Activated naive CD4-positive, alpha-beta T cell treated with Interleukin-2 at 50 U/mL for 16 hours (primary cell): ENCODE data around the gene PIGQ.
A peak's percentile ranks its signal among the peaks of the same experiment; 100 is the strongest.

Experiments
- DNase-seq: peaks from one replicate; pipeline ENCODE4 v3.0.0-alpha.2; 2020

PIGQ gene

DNA sequence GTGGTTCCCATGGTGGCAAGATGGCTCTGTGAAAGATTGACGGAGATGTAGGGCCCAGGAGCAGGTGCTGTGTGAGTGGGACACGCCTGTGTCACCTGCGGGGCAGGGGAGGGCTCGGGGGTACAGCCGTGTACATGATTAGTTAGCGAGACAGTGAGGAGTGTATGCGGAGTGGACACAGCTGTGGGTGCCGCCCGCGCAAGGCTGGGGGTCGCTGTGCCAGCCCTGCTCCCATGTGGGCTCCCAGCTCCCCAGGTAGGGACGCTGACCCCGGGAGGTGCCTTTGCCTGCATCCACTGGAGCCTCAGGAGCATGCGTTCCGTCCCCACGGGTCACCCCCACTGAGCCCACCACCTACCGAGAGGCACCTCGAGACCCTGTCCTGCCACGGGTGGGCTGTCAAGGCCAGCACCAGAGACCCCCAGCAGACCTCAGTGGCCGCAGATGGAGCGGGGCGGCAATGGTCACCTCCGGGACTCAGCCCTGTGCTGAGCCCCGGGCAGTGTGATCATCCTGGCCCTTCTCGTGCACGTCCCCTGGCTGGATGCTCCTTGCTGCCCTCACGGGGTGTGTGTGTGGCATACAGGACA, 34.8 kb upstream of the PIGQ start:
- no peak for DNase-seq

DNA sequence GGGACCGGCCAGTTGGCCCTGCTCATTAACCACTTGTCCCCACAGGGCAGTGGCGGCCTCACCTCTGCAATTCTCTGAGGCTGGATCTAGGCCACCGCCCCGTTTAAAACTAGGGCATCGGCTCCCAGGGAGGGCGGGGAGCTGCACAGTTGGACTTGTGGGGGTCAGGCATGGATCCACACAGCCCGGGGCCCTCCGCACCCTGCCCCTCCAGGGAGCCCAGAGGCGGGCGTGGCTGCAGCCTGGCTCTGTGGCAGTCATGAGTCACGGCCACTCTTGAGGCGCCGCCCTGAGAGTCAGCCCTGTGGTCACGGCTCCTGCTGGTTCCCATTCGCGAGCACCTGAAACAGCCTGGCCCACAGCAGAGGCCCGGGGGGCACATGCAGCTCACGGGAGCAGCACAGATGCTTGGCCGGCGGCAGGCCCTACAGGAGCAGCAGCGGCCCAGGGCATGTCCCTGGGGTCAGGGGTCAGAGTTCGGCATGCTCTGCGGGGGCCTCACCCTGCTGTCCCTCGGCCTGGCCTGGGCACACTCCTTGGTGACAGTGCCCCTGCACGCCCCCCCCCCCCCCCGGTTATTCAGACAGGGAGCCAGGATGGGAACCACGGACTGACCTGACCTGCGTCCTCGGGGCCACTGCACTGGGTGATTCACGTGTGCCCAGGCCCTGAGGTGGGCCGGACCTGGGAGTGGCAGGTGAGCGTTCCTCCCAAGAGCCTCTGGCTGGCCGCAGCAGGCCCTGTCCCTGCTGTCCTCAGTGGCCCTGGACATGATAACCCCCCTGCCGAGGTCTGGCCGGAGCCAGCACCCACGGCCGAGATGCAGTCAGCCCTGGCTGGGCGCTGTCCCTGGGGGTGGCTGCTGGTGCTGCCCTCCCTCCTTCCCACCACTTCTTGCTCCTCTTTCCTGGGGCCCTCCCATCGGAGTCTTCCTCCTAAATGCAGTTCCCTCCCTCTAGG, 34.0 kb upstream of the PIGQ start:
- no peak for DNase-seq

DNA sequence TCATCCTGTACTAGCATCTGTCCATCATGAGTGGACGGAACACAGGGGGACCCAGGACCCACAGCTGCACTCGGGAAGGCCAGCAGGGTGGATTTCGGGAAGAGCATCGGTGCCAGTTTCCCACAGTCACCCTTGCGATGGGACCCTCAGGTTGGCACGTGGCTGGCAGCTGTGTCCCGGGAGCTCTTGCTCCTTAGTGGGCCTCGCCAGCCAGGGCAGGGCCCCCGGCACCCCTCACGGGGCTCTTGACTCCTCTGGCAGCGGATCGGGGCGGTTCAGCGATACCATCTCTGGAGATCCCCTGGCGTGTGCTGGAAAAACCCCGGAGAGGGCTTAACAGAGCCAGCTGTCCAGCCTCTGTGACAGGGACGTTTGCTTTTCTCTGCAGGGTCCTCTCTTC, 33.0 kb upstream of the PIGQ start:
- no peak for DNase-seq

DNA sequence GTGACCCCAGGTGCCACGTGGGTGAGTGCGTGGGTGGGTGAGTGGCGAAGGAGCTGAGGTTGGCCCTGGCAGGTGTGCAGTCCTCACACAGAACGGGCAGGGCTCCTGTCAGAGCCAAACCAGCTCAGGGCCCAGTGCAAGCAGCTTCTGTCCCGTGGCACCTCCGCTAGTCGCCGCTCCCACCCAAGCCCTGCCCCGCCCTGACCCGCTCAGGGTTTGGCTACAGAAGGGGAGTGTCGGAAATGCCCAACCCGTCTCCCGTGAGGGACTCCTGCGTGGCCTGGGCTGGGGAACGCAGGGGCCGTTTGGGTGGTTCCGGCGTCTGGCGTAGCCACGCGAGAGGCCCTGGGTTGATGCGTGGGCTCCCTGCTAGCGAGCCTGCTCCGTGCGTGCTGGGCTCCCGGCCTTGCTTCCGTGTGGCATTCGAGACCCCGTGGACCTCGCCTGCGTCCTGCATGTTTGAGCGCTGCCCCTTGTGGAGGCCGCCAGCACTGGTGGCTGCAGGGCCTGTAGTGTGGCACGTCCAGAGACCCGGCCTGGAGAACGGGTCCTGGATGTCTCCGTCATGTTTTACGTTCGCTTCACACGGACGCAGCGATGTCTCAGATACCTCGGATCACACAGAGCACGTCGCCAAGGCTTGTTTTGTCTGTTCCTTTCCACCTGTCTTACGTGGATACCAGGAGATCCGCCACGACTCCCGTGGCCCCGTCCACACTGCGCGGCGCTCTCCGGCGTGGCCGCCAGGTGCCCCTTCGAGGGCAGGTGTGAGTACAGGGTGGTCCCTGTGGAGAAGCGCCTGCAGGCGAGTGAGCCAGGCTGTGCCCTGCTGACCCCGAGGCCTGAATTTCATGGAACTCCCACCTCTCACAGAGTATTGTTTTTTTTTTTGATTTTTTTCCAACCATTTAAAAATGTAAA, 32.1 kb upstream of the PIGQ start:
- no peak for DNase-seq

DNA sequence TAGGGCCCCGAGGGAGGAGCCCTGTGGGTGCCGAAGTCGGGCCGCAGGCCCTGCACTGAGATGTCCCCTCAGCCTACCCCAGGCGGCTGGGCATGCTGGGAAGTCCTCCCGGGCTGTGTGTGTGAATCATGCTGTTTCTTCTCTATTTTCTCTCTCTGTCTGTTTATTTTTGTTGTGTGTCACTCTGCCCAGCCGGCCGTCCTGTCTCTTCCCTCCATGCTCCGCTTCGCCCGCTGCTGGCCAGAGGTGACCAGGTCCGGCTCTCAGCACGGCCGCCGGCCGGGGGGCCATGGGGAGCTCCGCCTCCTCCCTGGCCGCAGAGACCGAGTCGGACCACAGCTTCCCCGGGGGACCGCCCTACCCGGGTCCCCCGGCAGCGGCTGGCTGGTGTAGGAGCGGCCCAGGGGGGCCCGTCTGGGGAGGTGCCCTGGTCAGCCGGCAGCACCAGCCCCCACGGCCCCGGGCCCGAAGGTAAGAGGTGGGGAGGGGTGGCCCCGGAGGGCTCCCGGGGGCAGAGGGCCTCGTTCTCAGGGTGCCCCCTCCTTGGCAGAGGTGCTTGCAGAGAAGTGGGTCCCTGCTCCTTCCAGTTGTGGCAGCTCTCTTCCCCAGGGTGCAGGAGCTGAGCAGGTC, 29.8 kb upstream of the PIGQ start:
- no peak for DNase-seq

DNA sequence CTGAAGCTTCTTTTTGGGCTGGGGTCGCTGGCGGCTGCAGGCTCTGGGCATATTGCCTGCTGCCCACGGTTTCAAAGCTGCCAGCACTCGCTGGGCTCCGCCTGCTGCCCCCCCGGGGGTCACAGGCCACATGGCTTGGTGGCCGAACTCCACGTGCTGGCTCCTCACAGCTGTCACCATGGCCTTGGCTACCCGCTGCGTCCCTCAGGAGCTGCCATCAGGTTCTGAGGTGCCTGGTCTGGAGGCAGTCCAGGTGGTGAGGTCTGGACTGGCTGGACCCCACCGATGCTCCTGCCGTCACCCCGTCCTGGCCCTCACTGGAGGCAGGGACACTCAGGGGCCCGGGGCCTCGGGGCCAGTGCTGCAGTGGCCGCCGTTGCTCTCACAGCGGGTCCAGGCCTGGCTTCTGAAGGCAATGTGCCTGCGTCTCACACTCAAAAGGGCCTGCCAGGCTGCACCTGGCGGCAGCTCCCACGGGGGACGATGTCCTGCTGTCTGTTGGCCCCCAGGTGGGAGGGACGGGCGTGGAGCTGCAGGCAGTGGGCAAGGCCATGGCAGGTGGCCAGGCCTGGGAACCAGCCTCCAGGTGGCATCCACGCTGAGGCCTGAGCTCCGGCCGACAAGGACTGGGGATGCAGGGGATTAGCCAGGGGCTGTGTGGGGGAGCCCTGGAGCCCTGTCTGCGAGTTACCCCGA, 29.0 kb upstream of the PIGQ start:
- no peak for DNase-seq

DNA sequence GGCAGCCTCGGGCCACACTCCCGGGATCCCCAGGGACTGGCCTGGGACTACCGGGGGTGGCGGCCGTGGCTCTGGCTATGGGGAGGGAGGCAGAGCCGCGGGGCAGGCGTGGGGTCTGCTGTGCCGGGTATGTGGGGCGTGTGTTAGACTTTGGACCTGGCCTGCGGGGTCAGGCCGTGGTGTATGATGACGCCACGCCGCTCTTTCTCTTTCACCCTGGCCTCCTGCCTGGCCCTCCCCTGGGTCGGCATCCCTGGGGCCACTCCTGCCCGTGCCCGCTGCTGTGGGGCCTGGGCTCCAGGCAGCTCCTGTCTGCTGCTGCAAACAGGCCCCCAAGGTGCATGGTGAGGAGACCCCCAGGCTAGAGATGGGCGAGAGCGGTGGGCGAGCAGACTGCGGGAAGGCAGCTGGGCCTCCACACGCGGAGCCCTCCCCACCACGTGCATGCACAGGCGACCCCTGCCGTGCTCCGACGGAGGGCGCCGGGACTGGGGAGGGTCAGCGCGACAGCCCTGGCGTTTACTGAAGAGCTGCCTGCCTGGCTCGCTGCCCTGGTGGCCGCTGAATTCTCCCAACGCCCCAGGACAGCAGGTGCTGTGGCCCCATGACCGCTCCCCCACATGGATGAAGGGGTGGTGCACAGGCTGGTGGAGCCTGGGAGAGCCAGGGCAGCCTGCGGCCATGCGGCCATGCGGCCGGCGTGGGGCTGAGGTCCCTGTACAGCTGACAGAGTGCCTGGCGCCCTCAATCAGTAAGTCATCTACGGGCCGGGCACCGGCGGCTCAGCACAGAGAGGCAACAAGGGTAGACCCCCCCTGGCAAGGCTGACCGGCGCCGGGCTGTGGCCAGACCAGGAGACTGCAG, 26.2 kb upstream of the PIGQ start:
- DNase-seq = no peak

DNA sequence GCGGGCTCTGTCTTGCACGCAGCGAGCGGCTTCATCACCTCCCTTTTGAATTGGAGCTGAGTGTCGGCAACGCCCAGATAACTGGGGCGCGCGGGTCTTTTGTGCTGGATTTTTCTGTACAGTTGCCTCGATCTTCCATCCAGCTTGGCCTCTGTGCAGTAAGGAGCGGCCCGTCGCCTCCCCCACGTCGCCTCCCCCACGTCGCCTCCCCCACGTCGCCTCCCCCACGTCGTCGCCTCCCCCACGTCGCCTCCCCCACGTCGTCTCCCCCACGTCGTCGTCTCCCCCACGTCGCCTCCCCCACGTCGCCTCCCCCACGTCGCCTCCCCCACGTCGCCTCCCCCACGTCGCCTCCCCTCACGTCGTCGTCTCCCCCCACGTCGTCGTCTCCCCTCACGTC, 25.3 kb upstream of the PIGQ start:
- DNase-seq = no peak

DNA sequence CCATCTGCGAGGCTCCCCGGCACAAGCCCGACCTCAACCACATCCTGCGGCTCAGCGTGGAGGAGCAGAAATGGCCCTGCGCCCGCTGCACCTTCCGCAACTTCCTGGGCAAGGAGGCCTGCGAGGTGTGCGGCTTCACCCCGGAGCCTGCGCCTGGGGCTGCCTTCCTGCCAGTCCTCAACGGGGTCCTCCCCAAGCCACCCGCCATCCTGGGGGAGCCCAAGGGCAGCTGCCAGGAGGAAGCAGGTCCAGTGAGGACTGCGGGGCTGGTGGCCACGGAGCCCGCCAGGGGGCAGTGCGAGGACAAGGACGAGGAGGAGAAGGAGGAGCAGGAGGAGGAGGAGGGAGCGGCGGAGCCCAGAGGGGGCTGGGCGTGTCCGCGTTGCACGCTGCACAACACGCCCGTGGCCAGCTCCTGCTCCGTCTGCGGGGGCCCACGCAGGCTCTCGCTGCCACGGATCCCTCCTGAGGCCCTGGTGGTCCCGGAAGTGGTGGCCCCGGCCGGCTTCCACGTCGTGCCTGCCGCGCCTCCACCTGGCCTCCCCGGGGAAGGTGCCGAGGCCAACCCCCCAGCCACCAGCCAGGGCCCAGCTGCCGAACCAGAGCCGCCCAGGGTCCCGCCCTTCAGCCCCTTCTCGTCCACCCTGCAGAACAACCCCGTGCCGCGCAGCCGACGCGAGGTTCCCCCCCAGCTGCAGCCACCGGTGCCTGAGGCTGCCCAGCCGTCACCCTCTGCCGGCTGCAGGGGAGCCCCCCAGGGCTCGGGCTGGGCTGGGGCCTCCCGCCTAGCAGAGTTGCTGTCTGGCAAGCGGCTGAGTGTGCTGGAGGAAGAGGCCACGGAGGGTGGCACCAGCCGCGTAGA, 22.6 kb upstream of the PIGQ start:
- DNase-seq = peak; percentile 46

DNA sequence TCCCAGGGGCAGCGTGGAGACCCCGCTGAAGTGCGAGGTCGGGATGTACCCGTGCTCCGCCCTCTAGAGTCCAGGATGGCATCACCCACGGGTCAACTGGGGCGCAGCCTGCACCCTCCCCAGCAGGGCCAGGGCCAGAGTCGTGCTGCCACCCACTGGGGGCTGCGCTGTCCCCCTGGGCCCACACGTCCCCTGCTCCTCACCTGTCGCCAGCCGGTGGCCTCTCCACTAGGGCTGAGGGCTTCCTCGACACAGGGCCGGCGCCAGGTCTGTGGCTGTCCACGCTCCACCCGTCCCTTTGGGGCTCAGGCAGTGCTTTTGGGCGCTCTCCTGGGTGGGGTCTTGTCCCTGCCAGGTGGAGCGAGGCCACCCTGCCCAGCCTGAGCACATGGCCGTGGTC, 21.2 kb upstream of the PIGQ start:
- DNase-seq = no peak

DNA sequence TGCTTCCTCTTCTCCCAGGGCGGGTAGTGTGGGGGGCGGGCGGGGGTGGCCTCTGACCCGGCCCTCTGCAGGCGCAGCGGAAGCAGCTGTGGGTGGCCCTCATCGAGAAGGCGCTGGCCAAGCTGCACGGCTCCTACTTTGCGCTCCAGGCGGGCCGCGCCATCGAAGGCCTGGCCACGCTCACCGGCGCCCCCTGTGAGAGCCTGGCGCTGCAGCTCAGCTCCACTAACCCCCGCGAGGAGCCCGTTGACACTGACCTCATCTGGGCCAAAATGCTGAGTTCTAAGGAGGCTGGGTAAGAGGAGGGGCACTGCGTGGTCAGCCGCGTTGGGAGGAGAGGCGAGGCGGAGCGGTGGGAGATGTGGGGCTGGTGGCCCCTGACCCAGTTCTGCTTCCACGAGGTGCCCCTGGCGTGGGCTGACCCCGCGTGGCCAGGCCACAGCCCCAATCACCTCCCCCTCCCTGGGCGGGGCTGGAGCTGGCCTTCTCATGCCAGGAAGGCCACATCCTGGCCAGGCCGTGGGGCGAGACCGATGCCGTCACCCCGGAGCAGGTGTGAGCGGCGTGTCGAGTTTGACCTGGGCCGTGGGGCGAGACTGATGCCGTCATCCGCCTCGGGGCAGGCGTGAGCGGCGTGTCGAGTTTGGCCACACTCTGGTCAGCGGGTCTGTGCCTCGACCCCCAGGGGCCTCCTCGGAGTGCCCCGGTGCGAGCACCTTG, 20.1 kb upstream of the PIGQ start:
- DNase-seq = no peak

DNA sequence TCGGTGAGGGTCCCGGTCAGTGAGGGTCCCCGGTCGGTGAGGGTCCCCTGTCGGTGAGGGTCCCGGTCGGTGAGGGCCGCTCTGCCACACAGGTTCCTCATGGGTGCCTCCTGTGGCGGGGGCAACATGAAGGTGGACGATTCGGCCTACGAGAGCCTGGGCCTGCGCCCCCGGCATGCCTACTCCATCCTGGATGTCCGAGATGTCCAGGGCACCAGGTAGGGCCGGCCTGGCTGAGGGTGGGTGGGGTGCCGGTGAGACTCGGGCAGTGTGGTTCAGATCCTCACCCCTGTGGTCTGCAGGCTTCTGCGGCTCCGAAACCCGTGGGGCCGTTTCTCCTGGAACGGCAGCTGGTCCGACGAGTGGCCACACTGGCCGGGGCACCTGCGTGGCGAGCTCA, 18.6 kb upstream of the PIGQ start:
- no peak for DNase-seq

DNA sequence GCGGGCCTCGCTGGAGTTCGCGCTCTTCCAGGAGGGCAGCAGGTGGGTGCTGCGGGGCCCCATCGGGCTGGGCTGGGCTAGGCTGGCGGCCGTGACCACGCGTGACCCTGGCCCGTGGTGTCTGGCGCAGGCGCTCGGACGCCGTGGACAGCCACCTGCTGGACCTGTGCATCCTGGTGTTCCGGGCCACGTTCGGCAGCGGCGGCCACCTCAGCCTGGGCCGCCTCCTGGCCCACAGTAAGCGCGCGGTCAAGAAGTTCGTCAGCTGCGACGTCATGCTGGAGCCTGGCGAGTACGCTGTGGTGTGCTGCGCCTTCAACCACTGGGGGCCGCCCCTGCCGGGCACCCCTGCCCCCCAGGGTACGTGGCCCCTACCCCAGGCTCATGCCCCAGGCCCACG, 17.6 kb upstream of the PIGQ start:
- DNase-seq = no peak

DNA sequence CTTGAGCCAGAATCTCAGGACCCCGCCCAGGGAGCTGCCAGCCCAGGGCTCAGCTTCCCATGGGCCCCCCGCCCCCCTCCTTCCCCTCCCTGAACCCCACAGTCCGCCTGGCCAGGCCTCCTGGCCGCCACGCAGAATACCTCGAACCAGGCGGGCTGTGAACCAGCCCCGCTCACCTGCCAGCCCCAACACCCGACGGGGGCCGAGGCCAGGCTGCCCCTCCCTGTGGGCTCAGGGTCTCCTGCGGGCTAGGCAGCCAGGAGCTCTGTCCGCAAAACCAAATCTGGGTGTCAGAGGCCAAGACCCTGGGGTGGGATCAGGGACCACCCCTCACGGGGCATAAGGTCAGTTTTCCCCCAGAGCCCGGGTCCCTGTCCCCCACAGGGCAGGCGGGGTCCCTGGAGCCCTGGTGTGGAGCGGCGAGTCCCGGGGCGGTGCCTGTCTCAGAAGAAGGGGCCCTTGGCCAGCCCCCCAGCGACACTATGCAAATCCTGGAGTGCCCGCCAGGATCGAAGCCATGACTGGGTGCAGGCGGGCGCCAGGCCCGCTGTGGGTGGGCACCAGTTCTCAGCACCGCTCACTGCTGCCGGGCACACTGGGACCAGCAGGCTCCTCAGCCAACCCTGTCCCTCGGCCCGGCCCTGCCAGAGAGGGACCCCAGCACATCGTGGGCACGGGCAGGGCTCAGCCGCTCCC, 16.0 kb upstream of the PIGQ start:
- DNase-seq = no peak

DNA sequence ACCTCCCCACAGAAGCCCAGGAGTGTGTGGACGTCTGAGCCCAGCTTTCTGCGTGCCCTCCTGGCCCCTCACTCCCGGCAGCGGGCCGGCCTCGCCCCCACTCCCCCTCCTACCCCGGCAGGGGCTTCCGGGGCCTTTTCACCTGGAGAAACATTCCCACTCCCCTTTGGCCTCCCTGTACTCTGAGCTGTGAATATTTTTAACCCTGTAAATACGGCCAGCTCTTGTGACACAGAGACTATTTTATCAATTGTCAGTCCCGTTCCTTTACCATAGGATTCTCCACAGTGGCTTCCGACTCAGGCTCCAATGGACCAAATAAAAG, 15.5 kb upstream of the PIGQ start:
- no peak for DNase-seq

DNA sequence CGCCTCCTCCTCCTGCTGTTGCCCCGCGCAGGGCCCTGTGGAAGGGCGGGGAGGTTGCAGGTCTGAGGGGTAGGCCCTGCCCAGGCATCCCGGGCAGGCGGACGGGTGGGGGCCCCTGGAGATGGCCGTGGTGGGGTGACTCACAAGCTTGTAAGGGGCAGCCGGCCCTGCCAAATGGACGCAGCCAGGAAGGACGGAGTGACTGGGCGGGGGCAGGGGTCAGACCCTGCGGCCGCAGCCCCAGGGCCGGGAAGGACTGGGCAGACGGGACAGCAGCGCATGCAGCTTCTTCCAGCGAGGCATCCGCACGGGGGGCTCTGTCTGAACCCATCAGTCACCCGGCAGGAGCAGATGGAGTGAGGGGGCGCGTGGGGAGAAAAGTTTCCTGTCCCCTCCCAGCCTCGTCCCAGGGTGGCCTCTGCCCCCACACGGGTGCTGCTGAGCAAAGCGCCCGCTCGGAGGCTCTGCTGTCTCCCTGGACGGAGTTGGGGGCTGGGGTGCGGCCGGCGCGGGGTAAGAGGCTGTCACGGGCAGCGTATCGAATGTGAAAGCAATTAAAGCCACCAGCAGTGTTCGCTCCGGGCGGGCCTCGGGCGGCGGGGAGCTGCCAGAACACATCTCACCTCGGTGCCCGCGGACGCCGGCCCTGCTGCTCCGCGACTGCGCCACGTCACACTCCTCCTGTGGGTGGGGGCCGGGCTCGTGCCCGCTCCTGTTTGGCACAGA, 15.0 kb upstream of the PIGQ start:
- DNase-seq = no peak

DNA sequence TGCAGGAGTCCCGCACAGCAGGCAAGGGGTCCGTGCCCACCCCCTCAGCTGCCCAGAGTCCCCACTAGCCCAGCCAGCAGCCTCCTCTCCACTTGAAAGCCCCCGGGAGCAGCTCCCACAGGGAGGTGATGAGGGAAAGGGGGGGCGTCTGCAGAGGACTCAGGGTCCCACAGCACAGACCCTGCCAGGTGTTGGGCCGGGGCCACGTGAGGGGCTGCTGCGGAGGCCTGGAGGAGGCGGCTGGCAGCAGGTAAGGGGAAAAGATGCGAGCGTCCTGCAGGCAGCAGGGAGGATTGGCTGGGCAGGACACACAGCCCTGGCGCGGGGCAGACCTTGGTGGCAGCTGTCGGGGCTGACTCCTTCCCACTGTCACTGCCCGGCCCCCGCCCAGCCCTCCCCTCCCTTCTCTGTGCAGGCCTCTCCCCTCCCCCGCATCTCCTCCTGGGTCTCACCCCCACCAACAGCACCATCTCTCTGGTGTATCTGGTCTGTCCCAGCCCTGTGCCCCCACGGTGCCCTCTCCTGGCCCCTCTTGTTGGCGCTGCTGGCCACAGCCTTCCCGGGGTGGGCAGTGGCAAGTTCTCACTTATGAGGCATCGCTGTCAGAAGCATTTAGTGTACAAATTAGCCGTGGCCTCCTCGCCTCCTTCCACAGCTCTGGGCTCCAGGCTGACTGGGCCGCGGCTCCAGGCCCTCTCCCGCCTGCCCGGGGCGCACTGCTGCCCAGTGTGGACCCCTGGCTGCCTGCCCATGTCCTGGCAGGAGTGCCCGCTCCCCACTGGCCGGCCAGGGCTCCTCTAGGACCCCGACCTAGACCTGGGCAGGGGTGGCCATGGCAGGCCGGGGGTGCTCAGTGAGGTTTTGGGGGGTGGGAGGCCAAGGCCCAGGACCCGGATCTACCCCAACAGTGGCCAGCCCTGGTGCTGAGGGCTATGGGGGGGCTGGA, 14.0 kb upstream of the PIGQ start:
- DNase-seq = no peak
